ENCODE measurements around the gene FUT4. TPM values are rescaled to one million over a fixed set of nuclear protein-coding genes. Genes with fewer than 3 reads are reported as not detected.

Gene FUT4
- total and polyA plus RNA-seq, 2 donors (not counting 1 experiment from before 2014, with no cell fraction given), result 0.89 to 3.7 TPM

- Histone ChIP-seq H3K27me3 (replicated peaks in 1 of 4; ENCODE audit: control extremely low read depth in 1 of 4, control insufficient read depth in 3 of 4, insufficient read depth in 4 of 4, low read length in 3 of 4) (peaks cover 0 to 4% (median 2%) of the 10 kb centered on the region in 4 experiments), H3K79me2 (ENCODE audit: control insufficient read depth, insufficient read depth, low read length) (no peaks in the 10 kb centered on the region), H4K20me1 (ENCODE audit: control insufficient read depth, insufficient read depth, low read length, poor library complexity, severe bottlenecking) (no peaks in the 10 kb centered on the region), H3K4me1 (ENCODE audit: control insufficient read depth in 2 of 2, insufficient read depth in 2 of 2, low read length in 2 of 2) (no peaks in the 10 kb centered on the region), H3K36me3 (replicated peaks in 1 of 2; ENCODE audit: control extremely low read depth in 1 of 2, control insufficient read depth in 1 of 2, extremely low read depth in 1 of 2, insufficient read depth in 2 of 2, low read length in 1 of 2) (no peaks in the 10 kb centered on the region), H3K4me2 (replicated peaks; ENCODE audit: low read depth, low read length, poor library complexity, severe bottlenecking) (peak overlapping the region; percentile 10), H2AFZ (ENCODE audit: insufficient read depth, low read depth, low read length, poor library complexity, severe bottlenecking) (peak overlapping the region; percentile 29), H3K4me3 (ENCODE audit: control extremely low read depth in 1 of 5, extremely low read depth in 1 of 5, insufficient read depth in 1 of 5, low read depth in 2 of 5, low read length in 4 of 5) (no peak overlapping the region), H3K27ac (ENCODE audit: low read length in 2 of 2) (no peak overlapping the region), H3K9ac (ENCODE audit: low read length) (no peak overlapping the region), H3K9me3 (ENCODE audit: control extremely low read depth in 1 of 3, control insufficient read depth in 2 of 3, insufficient read depth in 1 of 3, low read length in 2 of 3) (no peaks in the 10 kb centered on the region)
- DNase-seq, result peak; percentile 48
- peak; percentile 83 for TF ChIP-seq CTCF (IDR thresholded peaks at IDR 0.05)
- no peak for TF ChIP-seq EZH2 (IDR thresholded peaks at IDR 0.05; ENCODE audit: borderline replicate concordance, insufficient read depth, low read depth, low read length, poor library complexity, severe bottlenecking)
- H3K4me1 Mint-ChIP-seq, result no peaks in the 10 kb centered on the region
- no peaks in the 10 kb centered on the region for H3K9me3 Mint-ChIP-seq (ENCODE audit: insufficient read depth)
- POLR2A ChIA-PET, result no interaction called here
- no peak overlapping the region for H3K4me3 Mint-ChIP-seq
- peaks cover 27% of the 10 kb centered on the region for H3K27me3 Mint-ChIP-seq
- WGBS (ENCODE audit: insufficient coverage), result no CpG with 5 or more reads among the region's 5 CpGs
- no peak for ATAC-seq (ENCODE audit: low read depth)
- intact Hi-C loops (cut with micrococcal nuclease), result loop anchor here (1.0 to 10.0 kb wide), 3 partner anchors 378 to 1907 kb away; no protein-coding TSS in a partner anchor
- CTCF ChIA-PET, result interaction anchor here (0.6 to 2.9 kb wide), 10 partner anchors 9 to 1907 kb away, joined by 3 to 16 read pairs (median 4); no protein-coding TSS in a partner anchor
- no peak overlapping the region for H3K27ac Mint-ChIP-seq
These were observed 24.1 kb upstream of the FUT4 start for GRCh38 chr11:94519478-94520084.

- ChIA-PET CTCF (interaction anchor here (0.6 to 2.9 kb wide), 6 partner anchors 13 to 1906 kb away, joined by 3 to 11 read pairs (median 3); no protein-coding TSS in a partner anchor), POLR2A (no interaction called here)
- H3K4me2 ChIP-seq (replicated peaks; ENCODE audit: low read depth, low read length, poor library complexity, severe bottlenecking), result no peak overlapping the region
- H3K27ac ChIP-seq (ENCODE audit: low read length in 2 of 2), result no peak overlapping the region
- H3K36me3 ChIP-seq (replicated peaks in 1 of 2; ENCODE audit: control extremely low read depth in 1 of 2, control insufficient read depth in 1 of 2, extremely low read depth in 1 of 2, insufficient read depth in 2 of 2, low read length in 1 of 2), result no peaks in the 10 kb centered on the region
- no peaks in the 10 kb centered on the region for H4K20me1 ChIP-seq (ENCODE audit: control insufficient read depth, insufficient read depth, low read length, poor library complexity, severe bottlenecking)
- no peak overlapping the region for H3K4me3 ChIP-seq (ENCODE audit: control extremely low read depth in 1 of 5, extremely low read depth in 1 of 5, insufficient read depth in 1 of 5, low read depth in 2 of 5, low read length in 4 of 5)
- DNase-seq (no peak), ATAC-seq (ENCODE audit: low read depth) (no peak)
- WGBS (ENCODE audit: insufficient coverage), result 75% methylated on average over 5 of the region's 5 CpGs
- no peak overlapping the region for H3K4me3 Mint-ChIP-seq
- H3K9ac ChIP-seq (ENCODE audit: low read length), result no peak overlapping the region
- no peaks in the 10 kb centered on the region for H3K4me1 Mint-ChIP-seq
- H3K27me3 Mint-ChIP-seq, result peaks cover 24% of the 10 kb centered on the region
- no peak overlapping the region for H2AFZ ChIP-seq (ENCODE audit: insufficient read depth, low read depth, low read length, poor library complexity, severe bottlenecking)
- TF ChIP-seq EZH2 (IDR thresholded peaks at IDR 0.05; ENCODE audit: borderline replicate concordance, insufficient read depth, low read depth, low read length, poor library complexity, severe bottlenecking) (no peak), CTCF (IDR thresholded peaks at IDR 0.05) (no peak)
- H3K27ac Mint-ChIP-seq, result no peak overlapping the region
- H3K9me3 ChIP-seq (ENCODE audit: control extremely low read depth in 1 of 3, control insufficient read depth in 2 of 3, insufficient read depth in 1 of 3, low read length in 2 of 3), result no peaks in the 10 kb centered on the region
- peaks cover 0 to 4% (median 0%) of the 10 kb centered on the region in 4 experiments for H3K27me3 ChIP-seq (replicated peaks in 1 of 4; ENCODE audit: control extremely low read depth in 1 of 4, control insufficient read depth in 3 of 4, insufficient read depth in 4 of 4, low read length in 3 of 4)
- no peaks in the 10 kb centered on the region for H3K4me1 ChIP-seq (ENCODE audit: control insufficient read depth in 2 of 2, insufficient read depth in 2 of 2, low read length in 2 of 2)
- no peaks in the 10 kb centered on the region for H3K79me2 ChIP-seq (ENCODE audit: control insufficient read depth, insufficient read depth, low read length)
- H3K9me3 Mint-ChIP-seq (ENCODE audit: insufficient read depth), result no peaks in the 10 kb centered on the region
- intact Hi-C loops (cut with micrococcal nuclease), result loop anchor here (10.0 kb wide), 1 partner anchor 613 kb away; no protein-coding TSS in a partner anchor
These were observed 22.0 kb upstream of the FUT4 start for GRCh38 chr11:94521684-94522083.
